Uterus (tissue), 4 donors: ENCODE data around the gene LGMN. TPM values are rescaled to one million over a fixed set of nuclear protein-coding genes. Genes with fewer than 3 reads are reported as not detected.

Experiments
- DNase-seq, 2 donors: peaks; one replicate each; pipeline ENCODE4 v3.0.0-alpha.2; 2019 to 2020
- H3K27ac ChIP-seq, 2 donors: fragments of 200-600 bp; sonication (generic); 1 replicate in 1 of 2; 2 replicates in 1 of 2; pipeline ENCODE4 v1.5.1; 2016 to 2018
- H3K27me3 ChIP-seq, 2 donors: fragments of 200-600 bp; sonication (generic); one replicate each; pipeline ENCODE4 v1.5.1; 2018 to 2019; ENCODE audit warnings: control low read depth in 1 of 2
- H3K36me3 ChIP-seq, 2 donors: fragments of 200-600 bp; sonication (generic); one replicate each; pipeline ENCODE4 v1.5.1; 2019; ENCODE audit warnings: control low read depth in 1 of 2
- H3K4me1 ChIP-seq, 2 donors: fragments of 200-600 bp; sonication (generic); one replicate each; pipeline ENCODE4 v1.5.1; 2018 to 2019; ENCODE audit warnings: control low read depth in 1 of 2
- H3K4me3 ChIP-seq, 2 donors: fragments of 200-600 bp; sonication (generic); 1 replicate in 1 of 2; 2 replicates in 1 of 2; pipeline ENCODE4 v1.5.1; 2018 to 2019; ENCODE audit warnings: mild to moderate bottlenecking in 1 of 2
- H3K9me3 ChIP-seq, 2 donors: fragments of 200-600 bp; sonication (generic); one replicate each; pipeline ENCODE4 v1.5.1; 2019; ENCODE audit warnings: control low read depth in 1 of 2
- CTCF ChIP-seq, 4 experiments: fragments of 200-600 bp in 2 of 4; fragments of 450-650 bp in 2 of 4; sonication (generic) in 2 of 4; IDR thresholded peaks; one replicate each; pipeline ENCODE4 v1.5.1; 2016 to 2019; ENCODE audit warnings: antibody characterized with exemption in 4 of 4, mild to moderate bottlenecking in 2 of 4, moderate library complexity in 1 of 4
- POLR2A ChIP-seq, 2 donors: fragments of 450-650 bp; IDR thresholded peaks; one replicate each; pipeline ENCODE4 v1.6.1; 2016; ENCODE audit warnings: antibody characterized with exemption in 2 of 2, mild to moderate bottlenecking in 1 of 2, moderate library complexity in 1 of 2
- intact Hi-C: fragments of 100-400 bp; cut with DNase I; formaldehyde crosslinking; loops from one replicate; pipeline ENCODE4 v1.15.1; 2023; ENCODE audit warnings: low total_unique reads
- total RNA-seq, 4 donors: library from RNA; depleted of rRNA in 3 of 4; stranded (reverse); fragments of >200 nt in 3 of 4; gene quantifications; one replicate each; pipeline versions ENCODE4 v1.1.0 to v1.2.4, GENCODE V29; 2014 to 2023
- donor health status: DM: yes; HTN: yes; CAD: no.

The LGMN gene
- total RNA-seq, 4 donors from 2014 or later, result 13.6 to 91.4 (median 69.1) TPM

- no peak for TF ChIP-seq CTCF (IDR thresholded peaks at IDR 0.05)
- Histone ChIP-seq H3K4me1 (no peaks in the 10 kb centered on the region), H3K27ac (no peak overlapping the region), H3K36me3 (no peaks in the 10 kb centered on the region), H3K9me3 (no peaks in the 10 kb centered on the region), H3K27me3 (no peaks in the 10 kb centered on the region), H3K4me3 (no peak overlapping the region)
- intact Hi-C loops, result no loop called here
- no peak for DNase-seq
These were observed 39.0 kb downstream of the LGMN start for GRCh38 chr14:92709340-92710000.

- Histone ChIP-seq H3K27ac (no peak overlapping the region), H3K36me3 (no peaks in the 10 kb centered on the region), H3K9me3 (no peaks in the 10 kb centered on the region), H3K4me1 (no peaks in the 10 kb centered on the region), H3K27me3 (no peaks in the 10 kb centered on the region), H3K4me3 (no peak overlapping the region)
- intact Hi-C loops, result no loop called here
- no peak for TF ChIP-seq POLR2A (IDR thresholded peaks at IDR 0.05)
- no peak for DNase-seq
These were observed 42.0 kb downstream of the LGMN start for GRCh38 chr14:92706386-92706785.

- DNase-seq, result no peak
These were observed 43.6 kb downstream of the LGMN start for GRCh38 chr14:92704821-92705220.

GRCh38 chr14:92704036-92704804, 44.2 kb downstream of the LGMN start:
- intact Hi-C loops, result no loop called here
- Histone ChIP-seq H3K27me3 (no peaks in the 10 kb centered on the region), H3K4me3 (no peak overlapping the region), H3K36me3 (no peaks in the 10 kb centered on the region), H3K4me1 (no peaks in the 10 kb centered on the region), H3K27ac (no peak overlapping the region), H3K9me3 (no peaks in the 10 kb centered on the region)
- no peak for DNase-seq
- TF ChIP-seq CTCF (IDR thresholded peaks at IDR 0.05) (no peak), POLR2A (IDR thresholded peaks at IDR 0.05) (no peak)

More at GRCh38 chr14:92704821-92705220, 43.6 kb downstream of the LGMN start:
- Histone ChIP-seq H3K36me3 (no peaks in the 10 kb centered on the region), H3K4me1 (no peaks in the 10 kb centered on the region), H3K9me3 (no peaks in the 10 kb centered on the region), H3K27ac (no peak overlapping the region), H3K27me3 (no peaks in the 10 kb centered on the region), H3K4me3 (no peak overlapping the region)
- no peak for TF ChIP-seq CTCF (IDR thresholded peaks at IDR 0.05)
- TF ChIP-seq POLR2A (IDR thresholded peaks at IDR 0.05), result no peak
- intact Hi-C loops, result no loop called here

GRCh38 chr14:92703516-92703915, 44.9 kb downstream of the LGMN start:
- Histone ChIP-seq H3K27ac (no peak overlapping the region), H3K36me3 (no peaks in the 10 kb centered on the region), H3K4me1 (no peaks in the 10 kb centered on the region), H3K27me3 (no peaks in the 10 kb centered on the region), H3K4me3 (no peak overlapping the region), H3K9me3 (no peaks in the 10 kb centered on the region)
- intact Hi-C loops, result no loop called here
- DNase-seq, result peak in 1 of 2 donors; percentile 5
- TF ChIP-seq POLR2A (IDR thresholded peaks at IDR 0.05), result no peak
- no peak for TF ChIP-seq CTCF (IDR thresholded peaks at IDR 0.05)
